GM13976 (cell line): ENCODE data around the gene TSPOAP1.
A peak's percentile ranks its signal among the peaks of the same experiment; 100 is the strongest.

Experiments
- DNase-seq: peaks from one replicate; pipeline ENCODE4 v3.0.0; 2012; ENCODE audit warnings: low spot score
- CTCF ChIP-seq: IDR thresholded peaks from 2 replicates; pipeline ENCODE4 v1.5.1; 2012; ENCODE audit warnings: borderline replicate concordance, mild to moderate bottlenecking; ENCODE audit not compliant: insufficient read depth; ENCODE audit errors: extremely low read depth, missing control alignments, control extremely low read depth
- in situ Hi-C: fragments of 300-500 bp; cut with MboI; formaldehyde crosslinking; loops from one replicate; pipeline ENCODE4 v1.12.0; 2022; ENCODE audit warnings: low sequenced_read_pairs, mixed read lengths, inconsistent platforms; ENCODE audit not compliant: unreplicated experiment

Gene TSPOAP1

GRCh38 chr17:58315750-58316149 is 12.8 kb downstream of the TSPOAP1 start:
- TF ChIP-seq CTCF = no peak
- in situ Hi-C loops = loop anchor here (10.0 kb wide), 1 partner anchor 109 kb away; no protein-coding TSS in a partner anchor
- no peak for DNase-seq

- no peak for TF ChIP-seq CTCF
- no peak for DNase-seq
- in situ Hi-C loops = loop anchor here (10.0 kb wide), 1 partner anchor 110 kb away; no protein-coding TSS in a partner anchor
Observed at GRCh38 chr17:58315281-58315711, 13.3 kb downstream of the TSPOAP1 start.

- no peak for DNase-seq
- no peak for TF ChIP-seq CTCF
- in situ Hi-C loops = loop anchor here (10.0 kb wide), 1 partner anchor 110 kb away; no protein-coding TSS in a partner anchor
Observed at GRCh38 chr17:58314706-58315015, 13.9 kb downstream of the TSPOAP1 start.

- no peak for DNase-seq
- TF ChIP-seq CTCF = no peak
- in situ Hi-C loops = loop anchor here (10.0 kb wide), 1 partner anchor 111 kb away; no protein-coding TSS in a partner anchor
Observed at GRCh38 chr17:58313815-58314705, 14.5 kb downstream of the TSPOAP1 start.

- TF ChIP-seq CTCF = peak; percentile 9
- DNase-seq = no peak
- in situ Hi-C loops = loop anchor here (10.0 kb wide), 1 partner anchor 112 kb away; no protein-coding TSS in a partner anchor
Observed at GRCh38 chr17:58312829-58313228, 15.8 kb downstream of the TSPOAP1 start.

GRCh38 chr17:58312021-58312630 is 16.5 kb downstream of the TSPOAP1 start:
- in situ Hi-C loops = loop anchor here (10.0 kb wide), 1 partner anchor 113 kb away; no protein-coding TSS in a partner anchor
- DNase-seq = no peak
- TF ChIP-seq CTCF = no peak
